Lower leg skin (tissue), 3 donors: ENCODE results near the gene CCDC8.

Source experiments
- POLR2A ChIP-seq, 2 donors: fragments of 450-650 bp; IDR thresholded peaks; one replicate each; pipeline ENCODE4 v1.6.1; 2016 to 2017; ENCODE audit warnings: antibody characterized with exemption in 2 of 2, mild to moderate bottlenecking in 1 of 2, moderate library complexity in 1 of 2
- TF ChIP-seq, protein P1 (sequence below), 3 donors: fragments of 450-650 bp; IDR thresholded peaks; one replicate each; pipeline ENCODE4 v1.5.1; 2016; ENCODE audit warnings: antibody characterized with exemption in 3 of 3, mild to moderate bottlenecking in 3 of 3, moderate library complexity in 2 of 3

DNA sequence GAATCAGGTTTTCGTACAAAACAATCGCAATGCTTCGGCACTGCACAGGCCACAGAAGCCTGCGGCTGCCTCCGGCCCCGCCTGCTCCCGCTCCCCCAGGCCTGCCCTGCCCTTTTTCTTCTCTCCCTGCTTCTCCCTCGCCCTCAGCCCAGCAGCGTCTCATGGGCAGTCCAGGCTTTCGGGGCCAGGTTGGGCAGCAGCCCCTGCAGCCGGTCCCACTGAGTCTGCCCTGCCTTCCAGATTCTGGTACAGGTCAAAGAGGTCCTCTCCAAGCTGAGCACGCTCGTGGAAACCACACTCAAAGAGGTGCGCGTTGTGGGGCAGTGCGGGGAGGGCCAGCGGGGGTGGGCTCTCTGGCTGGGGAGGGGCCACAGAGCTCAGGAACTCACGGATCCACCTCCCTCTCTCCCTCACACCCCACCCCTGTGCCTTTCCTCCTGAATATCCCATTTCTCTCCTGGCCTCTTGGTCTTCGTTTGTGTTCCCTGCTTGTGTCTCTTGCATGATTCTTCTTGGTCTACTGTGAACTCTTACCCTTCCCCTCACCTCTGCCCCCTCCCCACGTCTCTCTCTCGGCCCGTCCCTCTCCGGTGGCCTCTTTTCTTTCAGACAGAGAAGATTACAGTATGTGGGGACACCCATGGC is 30.1 kb downstream of the CCDC8 start:
- TF ChIP-seq, protein P1, sequence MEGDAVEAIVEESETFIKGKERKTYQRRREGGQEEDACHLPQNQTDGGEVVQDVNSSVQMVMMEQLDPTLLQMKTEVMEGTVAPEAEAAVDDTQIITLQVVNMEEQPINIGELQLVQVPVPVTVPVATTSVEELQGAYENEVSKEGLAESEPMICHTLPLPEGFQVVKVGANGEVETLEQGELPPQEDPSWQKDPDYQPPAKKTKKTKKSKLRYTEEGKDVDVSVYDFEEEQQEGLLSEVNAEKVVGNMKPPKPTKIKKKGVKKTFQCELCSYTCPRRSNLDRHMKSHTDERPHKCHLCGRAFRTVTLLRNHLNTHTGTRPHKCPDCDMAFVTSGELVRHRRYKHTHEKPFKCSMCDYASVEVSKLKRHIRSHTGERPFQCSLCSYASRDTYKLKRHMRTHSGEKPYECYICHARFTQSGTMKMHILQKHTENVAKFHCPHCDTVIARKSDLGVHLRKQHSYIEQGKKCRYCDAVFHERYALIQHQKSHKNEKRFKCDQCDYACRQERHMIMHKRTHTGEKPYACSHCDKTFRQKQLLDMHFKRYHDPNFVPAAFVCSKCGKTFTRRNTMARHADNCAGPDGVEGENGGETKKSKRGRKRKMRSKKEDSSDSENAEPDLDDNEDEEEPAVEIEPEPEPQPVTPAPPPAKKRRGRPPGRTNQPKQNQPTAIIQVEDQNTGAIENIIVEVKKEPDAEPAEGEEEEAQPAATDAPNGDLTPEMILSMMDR (IDR thresholded peaks at IDR 0.05): no peak
- no peak for TF ChIP-seq POLR2A (IDR thresholded peaks at IDR 0.05)
